Skin epidermis (tissue), 12 donors: ENCODE results near the gene TBCC.

ENCODE experiments used
- H3K27ac ChIP-seq, 21 experiments: fragments of 200-600 bp; sonication (generic) in 11 of 21; one replicate each; pipeline ENCODE4 v1.5.0; 2020; ENCODE audit warnings: mild to moderate bottlenecking in 3 of 21, inconsistent platforms in 2 of 21, moderate library complexity in 2 of 21
- H3K4me3 ChIP-seq, 7 experiments: fragments of 200-600 bp; sonication (generic) in 2 of 7; one replicate each; pipeline ENCODE4 v1.5.0; 2020; ENCODE audit warnings: inconsistent platforms in 2 of 7, mild to moderate bottlenecking in 2 of 7, moderate library complexity in 1 of 7

TBCC gene

DNA sequence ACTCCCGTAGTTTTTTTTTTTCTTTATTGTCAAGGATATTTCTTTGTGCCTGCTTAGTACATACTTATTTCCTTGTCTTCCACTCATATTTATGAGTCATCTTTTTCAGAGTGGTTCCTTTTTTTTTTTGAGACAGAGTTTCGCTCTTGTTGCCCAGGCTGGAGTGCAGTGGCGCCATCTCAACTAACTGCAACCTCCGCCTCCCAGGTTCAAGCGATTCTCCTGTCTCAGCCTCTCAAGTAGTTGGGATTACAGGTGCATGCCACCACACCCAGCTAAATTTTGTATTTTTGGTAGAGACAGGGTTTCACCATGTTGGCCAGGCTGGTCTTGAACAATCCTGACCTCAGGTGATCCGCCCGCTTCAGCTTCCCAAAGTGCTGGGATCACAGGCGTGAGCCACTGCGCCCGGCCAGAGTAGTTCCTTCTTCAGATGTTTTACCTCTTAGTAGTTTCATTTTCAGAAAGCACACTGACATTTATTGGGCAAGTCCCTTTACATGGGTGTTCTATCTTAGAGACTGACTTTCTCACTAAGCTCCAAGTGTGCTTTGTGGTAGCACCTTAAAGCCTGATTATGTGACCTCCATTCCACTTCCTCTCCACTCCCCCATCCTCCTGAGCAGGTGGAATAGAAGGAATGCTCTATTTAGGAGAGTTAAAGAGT lies 29.1 kb upstream of the TBCC start:
- Histone ChIP-seq H3K27ac (peak overlapping the region in 19 of 21 experiments; percentile 8 to 92 (median 60)), H3K4me3 (peak overlapping the region in 1 of 7 experiments; percentile 16)

DNA sequence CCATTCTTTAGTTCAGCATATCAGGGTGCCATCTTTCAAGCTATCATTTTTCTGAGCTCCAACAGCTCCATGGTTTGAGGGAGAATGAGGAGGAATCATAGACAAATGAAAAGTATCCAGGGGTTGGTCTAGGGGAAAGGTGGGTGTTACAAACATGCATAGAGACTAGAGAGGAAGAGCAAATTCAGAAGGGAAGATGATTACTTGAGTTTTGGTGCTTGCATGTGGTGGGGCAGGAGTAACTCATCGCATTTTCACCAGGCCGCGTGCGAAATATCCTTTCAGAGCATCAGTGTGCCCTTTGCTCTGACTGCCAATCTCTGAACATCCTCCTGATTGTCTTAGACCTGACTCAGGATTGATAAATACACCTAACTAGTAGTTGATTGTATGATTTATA lies 28.3 kb upstream of the TBCC start:
- Histone ChIP-seq H3K4me3 (no peak overlapping the region), H3K27ac (peak overlapping the region in 14 of 21 experiments; percentile 33 to 92 (median 72))

DNA sequence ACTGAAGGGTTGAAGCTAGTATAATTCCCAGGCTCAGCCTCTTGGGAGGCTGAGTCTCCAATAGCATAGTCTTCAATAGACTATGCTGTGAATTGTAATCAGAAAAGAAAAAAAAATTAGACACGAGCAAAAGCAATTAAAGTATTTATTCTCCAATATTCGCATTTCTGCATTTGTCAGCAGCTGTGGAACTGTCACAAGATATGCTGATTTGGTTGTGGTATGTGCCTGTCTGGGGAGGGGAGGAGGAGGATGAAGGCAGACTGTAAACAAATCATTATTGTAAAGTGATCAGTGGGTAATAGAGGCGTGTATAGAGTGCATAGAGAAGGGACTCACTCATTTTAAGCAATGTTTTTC lies 25.8 kb upstream of the TBCC start:
- peak overlapping the region in 1 of 7 experiments; percentile 32 for H3K4me3 ChIP-seq
- peak overlapping the region in 13 of 21 experiments; percentile 14 to 95 (median 67) for H3K27ac ChIP-seq

DNA sequence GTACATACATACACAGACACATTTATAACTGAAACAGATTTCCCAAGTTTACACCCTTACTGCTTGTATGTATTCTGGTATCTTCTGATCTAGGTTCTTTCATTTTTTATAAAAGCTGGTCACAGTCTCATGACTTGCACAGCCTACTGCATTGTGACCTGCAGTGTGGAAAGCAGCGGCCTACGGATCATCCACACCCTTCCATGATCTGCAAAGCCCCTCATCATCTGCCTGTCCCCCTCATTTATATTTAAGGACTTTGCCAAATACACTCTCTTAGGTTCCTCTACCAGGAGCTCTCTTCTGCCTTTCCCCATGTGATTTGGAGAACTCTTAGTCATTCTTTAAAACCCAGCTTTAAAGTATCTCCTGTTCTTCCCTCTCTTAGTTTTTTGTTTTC lies 23.9 kb upstream of the TBCC start:
- Histone ChIP-seq H3K27ac (peak overlapping the region in 4 of 21 experiments; percentile 85 to 92 (median 89)), H3K4me3 (no peak overlapping the region)

DNA sequence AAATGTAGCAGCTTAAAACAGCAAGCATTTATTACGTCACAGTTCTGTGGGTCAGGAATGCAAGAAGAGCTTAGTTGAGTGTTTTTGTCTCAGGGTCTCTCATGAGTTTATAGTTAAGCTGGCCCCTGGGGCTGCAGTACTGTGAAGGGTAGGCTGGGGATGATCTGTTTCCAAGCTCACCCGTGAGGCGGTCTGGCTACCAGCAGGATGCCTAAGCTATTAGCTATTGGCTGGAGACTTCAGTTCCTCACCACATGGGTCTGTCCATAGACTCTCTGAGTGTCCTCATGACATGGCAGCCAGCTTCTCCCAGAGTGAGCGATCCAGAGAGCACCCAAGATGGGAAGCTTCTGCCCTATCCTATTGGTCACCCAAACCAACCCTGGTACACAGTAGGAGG lies 23.1 kb upstream of the TBCC start:
- no peak overlapping the region for H3K4me3 ChIP-seq
- H3K27ac ChIP-seq: no peak overlapping the region

GRCh38 chr6:42766163-42766670 lies 20.3 kb upstream of the TBCC start:
- Histone ChIP-seq H3K4me3 (no peak overlapping the region), H3K27ac (no peak overlapping the region)

- Histone ChIP-seq H3K4me3 (no peak overlapping the region), H3K27ac (no peak overlapping the region)
Measured at GRCh38 chr6:42764911-42765648, 19.2 kb upstream of the TBCC start.

GRCh38 chr6:42762950-42763349 lies 17.0 kb upstream of the TBCC start:
- Histone ChIP-seq H3K4me3 (no peak overlapping the region), H3K27ac (no peak overlapping the region)

DNA sequence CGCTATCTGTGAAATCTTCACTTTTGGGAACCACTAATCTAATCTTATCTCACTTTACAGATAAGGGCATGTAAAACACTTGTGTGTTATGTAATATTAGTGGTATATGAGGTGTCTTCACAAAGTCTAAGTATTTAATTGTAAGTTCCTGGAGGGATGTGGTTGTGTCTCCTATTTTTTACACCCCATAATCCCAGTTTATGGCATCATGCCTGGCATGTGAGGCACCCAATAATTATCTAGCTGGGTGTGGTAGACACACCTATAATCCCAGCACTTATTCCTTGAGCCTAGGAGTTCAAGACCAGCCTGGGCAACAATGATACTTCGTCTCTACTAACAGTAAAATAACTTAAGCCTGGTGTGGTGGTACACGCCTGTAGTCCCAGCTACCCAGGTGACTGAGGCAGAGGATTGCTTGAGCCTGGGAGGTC lies 16.5 kb upstream of the TBCC start:
- Histone ChIP-seq H3K27ac (no peak overlapping the region), H3K4me3 (no peak overlapping the region)

DNA sequence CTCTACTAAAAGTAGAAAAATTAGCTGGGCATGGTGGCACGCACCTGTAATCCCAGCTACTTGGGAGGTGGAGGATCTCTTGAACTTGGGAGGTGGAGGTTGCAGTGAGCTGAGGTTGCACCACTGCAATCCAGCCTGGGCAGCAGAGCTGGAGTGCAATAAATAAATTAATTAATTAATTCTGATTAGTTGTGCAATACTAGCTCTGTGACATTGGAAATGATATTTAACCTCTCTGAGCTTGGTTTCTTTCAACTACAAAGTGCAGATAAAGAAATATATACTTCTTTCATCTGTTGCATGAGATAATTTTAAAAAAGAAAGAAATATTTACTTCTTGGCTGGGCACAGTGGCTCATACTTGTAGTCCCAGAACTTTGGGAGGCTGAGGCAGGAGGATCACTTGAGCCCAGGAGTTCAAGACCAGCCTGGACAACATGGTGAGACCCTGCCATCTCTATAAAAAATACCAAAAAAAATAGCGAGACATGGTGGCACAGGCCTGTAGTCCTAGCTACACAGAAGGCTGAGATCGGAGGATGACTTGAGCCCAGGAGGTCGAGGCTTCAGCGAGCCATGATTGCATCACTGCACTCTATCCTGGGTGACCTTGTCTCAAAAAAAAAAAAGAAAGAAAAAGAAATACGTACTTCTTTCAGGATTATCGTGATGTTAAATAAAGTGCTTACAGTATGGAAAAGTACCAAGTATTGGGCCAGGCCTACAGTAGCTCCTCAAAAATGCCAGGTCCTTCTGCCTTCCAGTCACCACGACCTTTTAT lies 15.6 kb upstream of the TBCC start:
- Histone ChIP-seq H3K27ac (no peak overlapping the region), H3K4me3 (no peak overlapping the region)

DNA sequence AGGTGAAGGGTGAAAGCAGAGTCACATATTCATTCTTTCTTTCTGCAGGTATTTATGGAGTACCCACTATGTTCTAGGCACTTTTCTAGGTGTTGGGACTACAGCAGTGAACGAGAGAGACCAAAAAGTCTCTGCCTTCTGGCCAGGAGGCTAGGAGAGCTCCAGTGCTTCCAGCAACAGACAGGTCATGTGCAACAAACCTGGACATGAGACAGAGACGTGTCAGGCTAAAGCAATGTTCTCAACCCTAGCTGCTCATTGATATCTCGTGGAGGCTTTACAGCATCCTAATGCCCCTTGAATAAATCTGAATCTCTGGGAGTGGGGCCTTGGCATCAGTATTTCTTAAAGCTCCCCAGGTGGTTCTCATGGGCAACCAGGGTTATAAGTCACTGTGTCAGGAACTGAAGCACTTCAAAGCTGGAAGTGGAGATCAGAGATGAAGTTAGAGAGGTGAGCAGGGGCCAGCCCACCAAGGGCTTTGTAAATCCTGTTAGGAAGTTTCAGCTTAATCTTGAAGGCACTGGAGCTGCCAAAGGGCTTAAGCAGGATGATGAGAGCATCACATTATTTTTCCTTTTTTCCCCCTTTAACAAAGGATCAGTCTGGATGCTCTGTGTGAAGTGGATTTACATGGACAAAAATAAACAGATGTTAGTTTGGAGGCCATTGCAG lies 13.0 kb upstream of the TBCC start:
- no peak overlapping the region for H3K27ac ChIP-seq

DNA sequence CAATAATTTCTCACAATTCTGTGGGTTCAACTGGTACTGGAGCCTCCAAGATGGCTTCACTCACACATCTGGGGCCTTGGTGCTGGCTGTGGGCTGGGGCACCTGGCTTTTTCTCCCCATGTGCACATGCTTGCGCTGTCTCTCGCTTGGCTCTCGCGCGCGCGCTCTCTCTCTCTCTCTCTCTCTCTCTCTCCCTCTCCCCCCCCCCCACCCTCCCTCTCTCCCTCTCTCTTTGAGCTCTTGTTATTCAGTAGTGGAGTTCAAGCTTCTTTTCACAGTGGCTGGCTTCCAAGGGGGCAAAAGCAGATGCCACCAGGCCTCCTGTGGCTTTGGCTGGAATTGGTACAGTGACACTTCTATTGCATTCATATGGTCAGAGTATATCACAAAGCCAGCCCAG lies 10.8 kb upstream of the TBCC start:
- no peak overlapping the region for H3K4me3 ChIP-seq
- no peak overlapping the region for H3K27ac ChIP-seq

More for the DNA sequence above, 13.0 kb upstream of the TBCC start:
- H3K4me3 ChIP-seq: no peak overlapping the region

DNA sequence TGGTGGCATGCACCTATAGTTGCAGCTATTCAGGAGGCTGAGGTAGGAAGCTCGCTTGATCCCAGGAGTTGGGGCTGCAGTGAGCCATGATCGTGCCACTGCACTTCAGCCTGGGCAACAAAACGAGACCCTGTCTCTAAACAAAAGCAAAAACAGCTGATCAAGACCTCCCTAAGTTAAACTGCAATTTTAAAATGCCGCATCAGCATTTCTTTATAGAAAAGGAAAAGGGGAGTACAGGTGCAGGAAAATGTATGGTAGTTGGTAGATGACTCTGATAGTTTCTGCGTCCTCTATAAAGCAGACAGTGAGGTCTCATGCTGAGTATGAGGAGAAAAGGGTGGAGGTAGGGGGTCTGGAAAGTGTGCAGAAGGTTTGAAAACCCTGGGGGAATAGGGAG lies 8.9 kb upstream of the TBCC start:
- Histone ChIP-seq H3K4me3 (no peak overlapping the region), H3K27ac (no peak overlapping the region)

DNA sequence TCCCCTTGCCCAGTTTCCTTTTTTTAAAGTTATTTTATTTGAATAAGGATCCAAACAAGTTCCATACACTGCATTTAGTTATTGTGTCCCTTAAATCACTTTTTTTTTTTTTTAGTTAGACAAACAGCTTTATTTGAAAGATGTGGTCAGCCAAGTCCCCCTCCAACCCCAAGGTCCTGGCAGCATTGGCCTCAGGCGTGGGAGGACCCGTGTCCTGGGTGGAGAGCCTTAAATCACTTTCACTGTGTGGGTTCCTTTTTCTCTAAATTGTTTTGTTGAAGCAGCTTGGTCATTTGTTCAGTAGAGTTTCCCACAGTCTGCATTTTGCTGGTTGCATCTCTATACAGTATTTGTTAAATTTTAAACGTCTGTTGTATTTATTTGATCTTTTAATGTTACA lies 5.2 kb upstream of the TBCC start:
- H3K27ac ChIP-seq: no peak overlapping the region
- H3K4me3 ChIP-seq: no peak overlapping the region

GRCh38 chr6:42748203-42748898 lies 2.4 kb upstream of the TBCC start:
- H3K27ac ChIP-seq: peak overlapping the region in 11 of 21 experiments; percentile 44 to 98 (median 93)
- peak overlapping the region in 5 of 7 experiments; percentile 56 to 100 (median 84) for H3K4me3 ChIP-seq

- Histone ChIP-seq H3K4me3 (peak overlapping the region; percentile 56 to 100 (median 87)), H3K27ac (peak overlapping the region; percentile 79 to 98 (median 94))
Measured at GRCh38 chr6:42746463-42747391, 824 bp upstream of the TBCC start.

GRCh38 chr6:42745083-42745639 lies 742 bp downstream of the TBCC start:
- peak overlapping the region; percentile 77 to 98 (median 94) for H3K27ac ChIP-seq
- H3K4me3 ChIP-seq: peak overlapping the region; percentile 72 to 100 (median 96)
